ENCODE data around the gene HLA-DRB5.
"Not testable (repeated sequence)": the region's sequence is repeated elsewhere in the genome, so short reads cannot be mapped to it uniquely, and the experiment has no call there.

HLA-DRB5 gene

DNA sequence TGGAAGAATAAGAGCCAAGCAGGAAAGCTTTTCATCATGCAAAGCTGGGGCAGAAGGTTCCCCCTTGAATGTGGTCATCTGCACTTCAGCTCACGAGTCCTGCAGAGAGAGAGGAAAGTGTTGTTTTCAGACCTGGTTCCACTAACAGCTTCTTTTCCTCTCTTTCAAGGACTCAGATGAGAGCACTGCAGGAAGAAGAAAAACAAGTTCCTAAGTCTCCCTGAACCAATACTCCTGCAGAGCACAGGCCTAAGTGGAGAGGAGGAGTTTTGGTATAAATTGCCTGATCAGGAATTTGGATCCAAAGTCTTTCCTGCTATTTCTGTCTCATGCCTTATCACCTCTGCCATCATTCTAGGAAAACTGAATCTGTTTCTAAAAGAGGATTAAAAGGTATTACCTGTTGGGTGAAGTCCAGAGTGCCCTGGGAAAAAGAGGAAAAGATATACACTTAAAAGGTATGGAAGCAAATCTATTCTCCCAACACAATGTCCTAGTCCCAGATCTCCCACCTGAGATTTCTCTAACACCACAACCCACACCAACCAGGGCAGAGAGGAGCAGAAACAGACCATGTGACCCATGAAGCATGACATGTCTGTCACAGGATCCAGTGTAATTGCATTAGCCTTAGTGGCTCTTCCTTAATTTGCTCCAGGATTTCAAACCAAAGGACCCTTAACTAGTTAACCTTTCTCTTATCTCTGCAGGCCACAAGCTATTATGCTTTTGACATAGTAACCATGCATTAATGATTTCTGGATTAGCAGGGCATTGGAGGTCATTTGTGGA lies 12.2 kb downstream of the HLA-DRB5 start:
- DNase-seq (ENCODE audit: low read depth in 2 of 2) = no peak

DNA sequence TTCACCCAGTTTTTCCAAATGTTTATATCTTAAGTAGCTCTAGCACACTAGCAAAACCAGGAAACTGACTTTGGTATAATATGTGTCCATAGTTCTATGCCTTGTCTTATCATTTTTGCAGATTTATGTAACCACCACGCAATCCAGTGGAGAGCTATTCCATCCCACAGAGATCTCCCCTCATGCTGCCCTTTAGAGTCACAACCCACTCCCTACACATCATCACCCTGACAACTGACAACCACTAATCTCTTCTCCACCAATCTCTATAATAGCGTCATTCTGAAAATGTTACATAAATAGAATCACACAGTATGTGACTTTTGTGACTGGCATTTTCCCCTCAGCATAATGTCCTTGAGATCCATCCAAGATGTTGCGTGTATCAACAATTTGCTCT lies 29.1 kb downstream of the HLA-DRB5 start:
- DNase-seq (ENCODE audit: low read depth in 2 of 2) = no peak

DNA sequence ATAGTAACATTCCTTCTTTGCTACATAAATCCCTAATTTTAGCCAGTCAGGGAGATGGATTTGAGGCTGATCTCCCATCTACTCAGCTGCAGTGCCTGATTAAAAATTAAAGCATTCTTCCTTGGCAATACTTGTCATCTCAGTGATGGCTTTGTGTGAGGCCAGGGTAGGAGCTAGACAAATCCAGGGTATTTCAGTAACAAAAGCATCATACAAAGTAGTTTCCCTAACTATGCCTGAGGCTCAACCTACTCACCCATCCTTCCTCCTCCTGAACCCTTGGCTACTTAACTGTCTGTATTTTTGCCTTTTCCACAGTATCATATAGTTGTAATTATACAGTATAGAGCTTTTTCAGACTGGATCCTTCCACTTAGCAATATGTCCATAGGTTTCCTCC lies 37.7 kb downstream of the HLA-DRB5 start:
- no peak for DNase-seq (ENCODE audit: low read depth in 2 of 2)

DNA sequence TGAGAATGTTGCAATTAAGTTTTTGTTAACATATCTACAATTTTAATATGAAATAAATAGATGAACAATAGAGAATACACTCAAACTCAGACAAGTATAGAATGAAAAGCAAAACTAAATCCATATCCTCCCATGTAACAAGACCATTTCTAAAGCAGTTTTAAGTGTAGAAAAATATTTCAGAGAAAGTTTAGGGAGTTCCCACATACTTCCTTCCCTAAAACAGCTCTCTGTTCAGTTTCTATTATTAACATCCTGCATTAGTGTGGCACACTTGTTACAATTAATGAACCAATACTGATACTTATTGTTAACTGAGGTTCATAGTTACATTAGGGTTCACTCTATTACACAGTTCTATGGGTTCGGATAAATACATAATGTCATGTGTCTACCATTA lies 38.4 kb downstream of the HLA-DRB5 start:
- no peak for DNase-seq (ENCODE audit: low read depth in 2 of 2)

DNA sequence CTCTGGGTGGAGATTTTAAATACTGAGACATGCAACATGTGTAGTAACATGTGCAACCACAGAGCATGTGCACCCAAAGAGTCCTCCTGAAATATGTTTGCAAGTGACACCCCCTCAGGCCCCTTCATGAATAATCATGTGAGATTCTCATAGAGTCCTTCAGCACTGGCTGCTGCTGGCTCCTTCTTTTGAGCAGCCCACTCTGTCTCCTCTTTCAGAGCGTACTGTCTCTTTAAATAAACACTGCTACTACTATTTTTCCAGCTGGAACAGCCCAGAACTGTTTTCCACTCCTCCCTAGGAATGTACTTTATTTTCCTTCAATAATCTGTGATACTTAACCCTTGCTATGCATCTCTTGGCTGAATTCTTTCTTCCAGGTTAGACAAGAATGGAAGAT lies 42.0 kb downstream of the HLA-DRB5 start:
- DNase-seq (ENCODE audit: low read depth in 2 of 2) = no peak

DNA sequence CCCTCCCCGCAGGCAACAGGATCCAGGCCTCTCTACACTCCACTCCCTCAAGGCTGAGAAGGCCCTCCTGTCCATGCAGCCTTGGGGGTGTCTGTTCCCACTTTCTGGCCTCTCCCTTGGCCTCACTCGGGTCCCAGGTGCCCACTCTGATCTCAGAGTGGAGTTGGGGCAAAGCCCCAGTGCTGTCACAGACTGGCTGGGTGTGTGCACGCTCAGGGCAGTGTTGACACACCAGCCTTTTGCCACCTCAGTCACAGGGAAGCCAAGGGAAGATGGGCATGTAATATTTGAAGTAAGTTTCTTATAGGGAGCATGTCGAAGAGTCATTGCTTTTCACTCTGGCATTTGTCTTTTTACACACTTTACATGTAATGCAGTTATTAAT lies 45.5 kb downstream of the HLA-DRB5 start:
- no peak for DNase-seq (ENCODE audit: low read depth in 2 of 2)

DNA sequence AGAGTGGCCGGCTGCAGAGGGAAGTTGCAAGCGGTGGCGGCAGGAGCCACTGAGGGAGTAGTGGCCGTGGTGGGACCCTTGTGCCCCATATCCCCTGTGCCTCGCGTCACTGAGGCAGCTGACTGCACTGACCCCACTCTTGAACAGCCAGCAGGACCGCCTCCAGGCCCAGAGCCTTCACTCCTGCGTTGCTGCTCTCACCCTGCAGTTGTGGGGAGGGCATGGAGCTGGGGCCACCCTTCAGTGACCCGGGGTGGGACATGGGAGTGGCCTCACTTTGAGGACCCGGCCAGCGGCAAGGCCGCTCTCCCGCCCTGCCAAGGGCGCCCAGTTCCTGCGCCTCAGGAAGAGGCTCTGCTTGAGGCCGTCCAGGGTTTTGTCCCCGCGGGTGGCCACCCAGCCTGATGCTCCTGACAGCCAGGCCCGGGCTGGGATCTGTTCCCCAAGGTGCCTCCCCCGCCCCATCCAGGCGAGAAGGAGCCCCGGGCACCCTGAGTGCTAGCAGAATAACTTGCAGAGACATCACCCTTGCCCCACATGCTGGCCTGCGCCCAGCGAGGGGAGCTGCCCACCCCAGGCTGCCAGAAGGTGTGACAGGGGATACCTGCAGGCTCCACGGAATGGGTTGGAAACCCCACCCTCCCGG lies 46.0 kb downstream of the HLA-DRB5 start:
- no peak for DNase-seq (ENCODE audit: low read depth in 2 of 2)

DNA sequence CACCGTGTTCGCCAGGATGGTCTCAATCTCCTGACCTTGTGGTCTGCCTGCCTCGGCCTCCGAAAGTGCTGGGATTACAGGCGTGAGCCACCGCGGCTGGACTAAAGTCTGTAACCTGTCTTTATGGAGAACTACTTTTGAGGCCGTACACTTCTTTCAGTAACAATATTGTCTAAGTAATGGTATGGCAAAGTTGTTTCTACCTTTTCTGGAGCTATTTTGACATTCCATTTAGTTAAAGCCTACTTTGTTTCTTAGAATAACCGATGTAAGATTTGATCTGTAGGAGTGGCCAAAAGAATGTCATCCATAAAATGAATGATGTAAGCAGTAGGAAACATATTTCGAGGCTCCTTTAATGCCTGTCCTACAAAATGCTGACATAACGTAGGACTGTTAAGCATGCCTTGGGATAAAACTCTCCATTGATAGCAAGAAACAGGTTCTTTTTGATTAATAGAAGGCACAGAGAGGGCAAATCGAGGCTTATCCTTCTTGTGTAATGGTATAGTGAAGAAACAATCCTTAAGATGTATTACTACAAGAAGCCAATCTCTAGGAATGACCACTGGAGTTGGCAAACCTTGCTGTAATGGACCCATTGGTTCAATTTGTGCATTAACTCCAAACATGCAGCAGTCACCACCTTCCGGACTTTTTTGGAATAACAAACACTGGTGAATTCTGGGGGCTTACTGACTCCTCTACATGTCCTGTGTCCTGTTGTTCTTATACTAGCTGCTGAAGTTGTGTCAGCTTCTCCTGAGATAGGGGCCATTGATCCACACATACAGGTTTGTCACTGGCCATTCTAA lies 54.5 kb downstream of the HLA-DRB5 start:
- DNase-seq (ENCODE audit: low read depth in 2 of 2) = no peak

DNA sequence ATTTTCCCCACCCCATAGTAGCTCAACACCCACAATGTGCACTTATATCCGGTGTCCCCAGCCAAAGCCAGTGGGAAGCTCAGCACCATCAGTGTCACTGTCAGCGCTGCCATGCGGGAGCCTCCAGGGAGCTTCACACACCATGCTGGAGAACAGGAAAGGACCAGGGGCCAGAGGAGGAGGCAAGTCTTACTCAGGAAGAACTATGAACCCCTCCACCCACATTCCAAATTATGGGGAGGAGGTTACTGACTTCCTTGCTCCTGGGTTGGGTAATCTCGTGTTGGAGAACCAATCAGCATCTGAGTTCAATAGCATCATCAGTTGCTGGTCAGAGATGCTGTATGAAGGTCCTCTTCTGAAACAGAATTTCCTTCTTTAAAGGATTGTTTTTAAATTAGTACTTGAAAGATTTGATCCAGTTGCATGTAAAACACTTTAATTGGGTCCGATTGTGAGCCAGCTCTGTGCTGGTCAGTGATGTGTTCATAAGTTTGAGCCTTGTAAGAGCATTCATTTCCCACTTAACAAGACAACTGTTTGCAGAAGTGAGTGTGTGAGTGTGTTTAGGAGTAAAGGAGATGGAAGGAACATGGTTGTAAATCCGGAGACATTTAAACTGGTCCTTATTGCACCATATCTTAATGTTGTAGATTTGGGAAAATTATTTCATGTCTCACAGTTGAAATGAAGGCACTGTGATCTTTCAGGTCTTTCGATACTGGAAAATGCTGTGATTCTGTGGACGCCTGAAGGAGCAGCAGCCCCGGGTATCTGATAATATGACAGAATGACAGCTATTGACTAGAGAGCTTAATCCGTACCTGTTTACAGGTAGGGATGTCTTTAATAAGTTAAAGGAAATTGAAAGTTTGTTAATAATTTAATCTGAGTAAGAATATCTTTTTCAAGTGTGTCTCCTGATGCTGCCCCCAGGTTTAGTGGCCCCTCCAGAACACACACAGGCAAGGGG lies 56.4 kb downstream of the HLA-DRB5 start:
- not testable (repeated sequence) for DNase-seq (ENCODE audit: low read depth in 2 of 2)

DNA sequence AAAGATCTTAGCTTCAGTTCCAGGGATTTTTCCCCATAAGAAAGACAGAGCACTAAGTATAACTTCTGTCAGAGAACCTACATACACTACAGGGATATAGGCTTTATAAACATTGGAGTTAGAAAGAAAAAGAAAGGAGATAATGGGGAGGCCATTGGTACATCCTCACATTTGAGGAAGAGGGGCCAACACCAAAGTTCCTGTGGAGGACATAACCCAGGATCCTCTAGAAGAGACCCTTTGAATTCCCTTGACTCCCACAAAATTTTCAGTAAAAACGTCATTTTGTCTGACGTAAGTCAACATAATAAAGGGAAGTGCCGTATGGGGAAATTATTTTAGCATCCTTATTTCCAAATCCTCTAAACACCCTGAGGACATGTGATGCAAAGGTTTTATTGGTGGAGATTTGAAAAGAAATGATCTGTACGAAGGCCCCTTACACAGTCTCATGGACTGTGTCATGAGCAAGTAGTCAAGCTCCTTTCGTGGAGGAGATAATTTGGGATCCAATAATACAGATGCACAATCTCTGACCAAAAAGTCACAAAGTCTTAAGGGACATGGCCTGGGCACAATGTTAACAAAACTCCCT lies 57.2 kb downstream of the HLA-DRB5 start:
- DNase-seq (ENCODE audit: low read depth in 2 of 2) = no peak

DNA sequence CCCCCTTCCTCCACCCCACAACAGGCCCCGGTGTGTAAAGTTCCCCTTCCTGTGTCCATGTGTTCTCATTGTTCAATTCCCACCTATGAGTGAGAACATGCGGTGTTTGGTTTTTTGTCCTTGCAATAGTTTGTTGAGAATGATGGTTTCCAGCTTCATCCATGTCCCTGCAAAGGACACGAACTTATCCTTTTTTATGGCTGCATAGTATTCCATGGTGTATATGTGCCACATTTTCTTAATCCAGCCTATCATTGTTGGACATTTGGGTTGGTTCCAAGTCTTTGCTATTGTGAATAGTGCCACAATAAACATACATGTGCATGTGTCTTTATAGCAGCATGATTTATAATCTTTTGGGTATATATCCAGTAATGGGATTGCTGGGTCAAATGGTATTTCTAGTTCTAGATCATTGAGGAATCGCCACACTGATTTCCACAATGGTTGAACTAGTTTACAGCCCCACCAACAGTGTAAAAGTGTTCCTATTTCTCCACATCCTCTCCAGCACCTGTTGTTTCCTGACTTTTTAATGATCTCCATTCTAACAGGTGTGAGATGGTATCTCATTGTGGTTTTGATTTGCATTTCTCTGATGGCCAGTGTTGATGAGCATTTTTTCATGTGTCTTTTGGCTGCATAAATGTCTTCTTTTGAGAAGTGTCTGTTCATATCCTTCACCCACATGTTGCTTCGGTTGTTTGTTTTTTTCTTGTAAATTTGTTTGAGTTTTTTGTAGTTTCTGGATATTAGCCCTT lies 62.2 kb downstream of the HLA-DRB5 start:
- not testable (repeated sequence) for DNase-seq (ENCODE audit: low read depth in 2 of 2)
